Occipital lobe (tissue), 2 donors: Measurements from ENCODE around the gene RNASE3. TPM values are rescaled to one million over a fixed set of nuclear protein-coding genes. Genes with fewer than 3 reads are reported as not detected.
A peak's percentile ranks its signal among the peaks of the same experiment; 100 is the strongest.
"Not testable (repeated sequence)": the region's sequence is repeated elsewhere in the genome, so short reads cannot be mapped to it uniquely, and the experiment has no call there.

ENCODE experiments used
- DNase-seq: peaks from one replicate; lab custom pipeline; 2025; lab: John Stamatoyannopoulos, UW
- total RNA-seq: library from RNA; depleted of rRNA; stranded (reverse); fragments of >200 nt; gene quantifications from one replicate; pipeline ENCODE4 v1.2.3, GENCODE V29; 2014

RNASE3 gene
- total RNA-seq = not detected

GRCh38 chr14:20891126-20891825 lies at the start of gene RNASE3:
TSS of gene RNASE3 (plus strand) at chr14:20891385. CDS start at chr14:20891687, 302 bp downstream.
- DNase-seq = not testable (repeated sequence)

- DNase-seq = no peak
Measured at GRCh38 chr14:20846560-20846959, 44.6 kb upstream of the RNASE3 start.

GRCh38 chr14:20848316-20848954 lies 42.8 kb upstream of the RNASE3 start:
- DNase-seq = no peak

- DNase-seq = no peak
Measured at GRCh38 chr14:20848955-20849570, 42.1 kb upstream of the RNASE3 start.

- no peak for DNase-seq
Measured at GRCh38 chr14:20853042-20853441, 38.1 kb upstream of the RNASE3 start.

GRCh38 chr14:20855652-20856291 lies 35.4 kb upstream of the RNASE3 start:
- peak; percentile 23 for DNase-seq

GRCh38 chr14:20857207-20857606 lies 34.0 kb upstream of the RNASE3 start:
- DNase-seq = no peak

- DNase-seq = peak; percentile 18
Measured at GRCh38 chr14:20857630-20858261, 33.4 kb upstream of the RNASE3 start.

- DNase-seq = no peak
Measured at GRCh38 chr14:20866194-20866593, 25.0 kb upstream of the RNASE3 start.

- no peak for DNase-seq
Measured at GRCh38 chr14:20866963-20867362, 24.2 kb upstream of the RNASE3 start.

- peak; percentile 51 for DNase-seq
Measured at GRCh38 chr14:20873370-20874177, 17.6 kb upstream of the RNASE3 start.

- DNase-seq = no peak
Measured at GRCh38 chr14:20877016-20877415, 14.2 kb upstream of the RNASE3 start.

GRCh38 chr14:20878695-20879094 lies 12.5 kb upstream of the RNASE3 start:
- DNase-seq = no peak

- not testable (repeated sequence) for DNase-seq
Measured at GRCh38 chr14:20881229-20881628, 10.0 kb upstream of the RNASE3 start.

GRCh38 chr14:20882787-20883186 lies 8.4 kb upstream of the RNASE3 start:
- not testable (repeated sequence) for DNase-seq

- not testable (repeated sequence) for DNase-seq
Measured at GRCh38 chr14:20888411-20888810, 2.8 kb upstream of the RNASE3 start.

GRCh38 chr14:20895322-20895721 lies 4.1 kb downstream of the RNASE3 start:
- not testable (repeated sequence) for DNase-seq

GRCh38 chr14:20904393-20905029 lies 13.3 kb downstream of the RNASE3 start:
- DNase-seq = no peak

- no peak for DNase-seq
Measured at GRCh38 chr14:20905676-20906075, 14.5 kb downstream of the RNASE3 start.

GRCh38 chr14:20907214-20907613 lies 16.0 kb downstream of the RNASE3 start:
- DNase-seq = no peak
